Pulmonary artery endothelial cell (primary cell): ENCODE data around the gene SH3RF1. TPM values are rescaled to one million over a fixed set of nuclear protein-coding genes. Genes with fewer than 3 reads are reported as not detected.
A peak's percentile ranks its signal among the peaks of the same experiment; 100 is the strongest.

Experiments
- DNase-seq: peaks from one replicate; pipeline ENCODE4 v3.0.0-alpha.2; 2011; ENCODE audit warnings: low read depth, low spot score
- total RNA-seq: library from RNA; depleted of rRNA; stranded (reverse); fragments of >200 nt; gene quantifications from 2 replicates; pipeline ENCODE4 v1.2.3, GENCODE V29; 2014

SH3RF1 gene
- total RNA-seq, 1 donor from 2014 or later = 18.4 TPM

DNA sequence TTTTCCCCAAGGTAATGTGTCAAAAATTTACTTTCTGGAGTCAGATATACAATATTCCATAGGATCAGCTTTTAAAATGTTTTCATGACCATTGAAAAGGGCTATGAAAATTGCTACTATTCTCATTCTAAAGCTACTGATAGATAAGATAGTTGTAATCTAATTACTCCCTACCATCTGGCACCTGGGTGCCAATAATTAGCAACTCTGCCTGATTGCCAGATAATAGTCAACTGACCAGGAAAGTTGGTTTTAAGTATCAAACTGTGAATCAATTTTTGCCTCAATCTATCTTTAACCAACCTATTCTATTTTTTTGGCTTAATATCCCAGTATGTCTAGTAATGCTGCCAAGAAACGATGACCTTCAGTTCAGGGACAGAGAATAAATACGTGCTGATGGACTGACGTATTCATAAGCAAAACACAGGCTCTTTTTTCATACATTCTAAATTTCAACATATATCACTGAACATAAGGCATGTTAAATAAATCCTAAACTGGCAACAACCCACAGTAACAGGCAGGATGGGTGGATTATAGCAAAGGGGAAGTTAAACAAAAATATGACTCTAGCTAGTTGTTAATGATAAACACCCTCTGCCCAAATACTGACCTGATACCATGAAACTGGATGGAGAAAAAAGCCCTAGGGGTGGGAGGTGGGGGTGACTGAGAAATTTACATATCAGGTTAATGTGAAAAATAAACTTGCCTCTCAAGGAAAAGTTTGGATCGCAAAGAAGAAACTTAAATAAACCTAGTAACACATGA lies 18.2 kb downstream of the SH3RF1 start:
- no peak for DNase-seq

DNA sequence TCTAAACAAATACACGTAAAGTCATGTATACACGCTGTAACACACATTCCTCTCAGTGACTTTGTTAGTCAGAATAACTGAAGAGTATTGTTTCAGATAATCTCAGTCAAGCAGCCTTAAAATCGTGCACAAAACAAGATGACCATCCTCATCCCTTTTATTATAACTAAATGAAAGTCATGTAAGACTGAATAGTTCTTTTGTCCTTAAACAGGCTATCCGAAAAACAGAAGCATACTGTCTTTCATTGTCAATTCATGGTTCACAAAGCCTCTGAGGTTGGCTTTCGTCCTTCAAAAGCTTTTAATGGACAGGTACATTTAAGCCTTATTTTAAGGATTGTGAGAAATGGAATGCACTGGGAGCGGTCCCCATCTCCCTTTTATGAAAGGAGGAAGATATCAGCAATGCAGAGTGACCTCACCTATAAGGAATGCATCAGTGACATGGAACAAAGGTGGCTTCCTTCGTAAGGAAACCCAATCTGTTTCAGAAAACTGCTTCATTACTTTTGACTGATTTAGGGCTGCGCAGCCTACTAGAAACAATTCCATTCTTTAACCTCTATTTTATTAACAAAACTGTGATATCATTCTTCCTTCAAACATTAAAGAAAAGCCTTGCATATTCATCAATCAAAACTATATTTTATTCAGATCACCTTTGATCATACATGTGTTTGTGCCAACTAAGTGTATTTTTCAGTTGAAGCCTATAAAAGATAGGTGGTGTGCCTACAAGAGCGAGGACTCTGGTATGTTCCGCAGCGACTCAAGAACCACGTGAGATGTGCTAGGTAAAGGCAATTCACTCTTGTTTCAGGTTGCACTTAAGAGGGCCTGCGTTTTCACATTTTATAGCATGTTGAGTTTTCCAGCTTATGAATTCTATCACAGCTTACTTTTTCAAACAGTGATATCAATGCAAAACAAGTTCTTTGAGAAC lies 19.2 kb downstream of the SH3RF1 start:
- no peak for DNase-seq

DNA sequence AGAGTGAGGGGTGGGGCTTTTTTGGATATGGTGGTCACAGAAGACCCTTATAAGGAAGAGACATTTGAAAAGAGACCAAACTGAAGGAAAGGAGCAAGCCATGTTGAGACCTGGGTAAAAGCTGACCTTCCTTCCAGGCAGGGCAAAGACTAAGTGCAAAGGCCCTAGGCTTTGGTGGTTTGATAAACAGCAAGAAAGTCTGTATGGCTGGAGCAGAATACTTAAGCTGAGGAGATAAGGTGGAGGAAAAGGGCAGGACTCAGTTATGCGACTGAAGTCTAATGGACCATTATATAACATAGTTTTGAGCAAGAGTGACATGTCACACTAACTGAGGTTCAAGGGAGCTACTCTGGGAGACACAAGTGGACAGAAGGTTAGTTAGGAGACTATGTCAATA lies 20.0 kb downstream of the SH3RF1 start:
- DNase-seq = no peak

DNA sequence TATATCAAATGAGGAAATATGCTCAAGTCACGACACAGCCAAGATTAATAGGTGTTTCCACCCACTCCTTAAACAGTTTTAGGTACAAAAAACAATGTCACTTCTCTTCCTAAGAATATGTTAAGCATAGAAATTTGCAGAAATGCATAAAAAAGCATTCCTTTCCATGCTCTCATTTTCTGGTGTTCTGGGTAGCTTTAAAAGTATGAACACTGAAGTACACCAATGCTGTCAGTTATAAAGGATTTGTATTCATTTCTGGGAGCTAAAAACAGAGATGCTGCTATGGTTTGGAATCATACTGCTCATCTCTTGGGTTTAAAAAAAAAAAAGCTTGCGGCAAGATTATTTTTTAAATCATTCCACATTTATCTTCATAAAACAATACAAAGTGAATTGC lies 20.8 kb downstream of the SH3RF1 start:
- DNase-seq = no peak

DNA sequence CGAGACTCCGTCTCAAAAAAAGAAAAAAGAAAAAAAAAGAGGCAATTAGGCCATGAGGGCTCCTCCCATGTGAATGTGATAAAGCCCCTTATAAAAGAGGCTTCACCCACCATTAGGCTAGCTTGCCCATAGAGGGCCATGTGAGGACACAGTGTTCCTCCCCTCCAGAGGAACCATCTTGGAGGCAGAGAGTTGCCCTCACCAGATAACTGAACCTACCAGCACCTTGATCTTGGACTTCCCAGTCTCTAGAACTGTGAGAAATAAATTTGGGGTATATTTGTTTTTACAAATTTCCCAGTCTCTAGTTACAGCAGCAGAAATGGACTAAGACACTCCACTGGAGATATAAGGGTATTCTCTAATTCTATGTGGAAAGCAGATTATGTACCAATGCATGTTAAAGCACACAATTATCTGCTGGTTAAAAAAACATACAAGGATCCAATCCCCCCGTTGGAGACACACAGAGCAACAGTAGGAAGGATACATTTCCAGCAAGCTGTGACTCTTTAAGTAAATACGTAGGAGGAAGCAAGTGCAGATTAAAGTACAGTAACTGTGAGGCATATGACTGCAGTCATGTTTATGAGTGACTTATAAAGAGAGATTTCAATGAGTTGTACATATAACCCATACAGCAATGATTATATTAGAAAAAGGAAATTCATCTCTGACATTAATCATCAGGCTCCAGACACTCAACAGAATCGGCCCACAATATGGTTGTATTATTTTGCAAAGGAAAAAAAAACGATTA lies 21.4 kb downstream of the SH3RF1 start:
- DNase-seq = no peak

DNA sequence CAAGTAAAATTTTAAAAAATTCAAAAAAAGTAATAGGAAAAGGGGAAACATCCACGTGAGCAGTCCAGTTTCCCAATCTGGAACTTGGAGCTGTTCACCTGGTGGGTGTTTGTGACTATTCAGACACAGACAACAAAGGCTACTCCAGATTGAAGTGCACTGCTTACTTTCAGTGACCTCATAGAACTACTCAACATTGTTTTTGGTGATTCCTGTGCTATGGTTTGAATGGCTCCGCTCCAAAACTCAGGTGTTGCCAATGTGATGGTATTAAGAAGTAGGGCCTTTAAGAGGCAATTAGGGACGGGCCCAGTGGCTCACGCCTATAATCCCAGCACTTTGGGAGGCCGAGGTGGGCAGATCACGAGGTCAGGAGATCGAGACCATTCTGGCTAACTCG lies 22.1 kb downstream of the SH3RF1 start:
- no peak for DNase-seq

DNA sequence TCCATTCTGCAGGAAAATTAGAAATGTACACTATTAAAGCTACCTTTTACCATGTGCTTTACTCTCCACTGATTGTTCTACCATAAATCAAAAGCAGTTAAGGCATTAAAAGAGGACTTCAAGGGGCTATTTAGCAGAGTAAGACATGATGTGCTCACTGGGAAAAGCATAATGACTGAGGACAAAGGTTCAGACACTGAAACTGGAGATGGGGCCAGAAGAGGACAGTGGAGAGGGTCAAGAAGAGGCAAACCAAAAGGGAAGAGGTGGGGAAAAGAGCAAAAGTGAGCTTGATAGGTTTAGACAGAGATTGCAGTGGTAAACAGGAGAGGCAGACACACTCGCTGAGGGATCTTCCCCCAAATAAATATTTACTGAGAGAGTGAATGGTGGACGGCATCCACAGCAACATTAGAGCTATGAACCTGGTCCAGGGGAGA lies 23.8 kb downstream of the SH3RF1 start:
- DNase-seq = no peak

DNA sequence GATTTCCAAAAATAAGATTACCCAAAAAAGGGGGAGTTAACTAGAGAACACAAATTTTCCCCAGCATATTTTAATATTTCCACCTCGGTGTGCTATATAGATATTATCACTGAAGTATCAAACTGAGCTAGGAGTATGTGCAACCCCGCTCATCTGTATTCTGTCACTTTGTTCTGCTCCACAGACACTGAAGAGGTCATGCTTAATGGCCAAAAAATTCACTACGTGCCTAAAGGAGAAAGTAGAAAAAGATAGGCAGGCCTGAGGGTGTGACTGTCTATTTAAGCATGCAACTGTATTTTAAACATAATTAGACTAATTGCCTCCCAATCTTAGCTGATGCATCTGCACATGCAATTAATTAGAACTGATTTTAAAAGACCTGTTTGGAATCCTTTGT lies 24.5 kb downstream of the SH3RF1 start:
- no peak for DNase-seq

DNA sequence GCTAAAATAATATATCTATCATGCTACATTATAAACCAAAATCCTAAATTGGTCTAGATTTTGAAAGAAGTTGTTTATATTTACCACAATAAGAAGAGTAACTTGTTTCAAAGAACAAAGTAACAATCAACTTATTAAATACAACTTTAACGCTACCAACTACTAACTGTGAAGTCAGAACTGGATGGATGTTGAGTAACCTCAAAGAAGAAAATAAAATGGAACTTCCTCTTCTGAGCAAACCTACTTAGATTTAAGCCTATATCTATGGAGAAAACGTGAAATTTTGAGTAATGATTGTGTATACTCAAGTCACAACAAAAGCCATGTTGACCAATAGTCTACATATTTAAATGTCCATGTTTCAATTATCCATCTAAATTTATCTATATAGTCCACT lies 25.7 kb downstream of the SH3RF1 start:
- DNase-seq = no peak

DNA sequence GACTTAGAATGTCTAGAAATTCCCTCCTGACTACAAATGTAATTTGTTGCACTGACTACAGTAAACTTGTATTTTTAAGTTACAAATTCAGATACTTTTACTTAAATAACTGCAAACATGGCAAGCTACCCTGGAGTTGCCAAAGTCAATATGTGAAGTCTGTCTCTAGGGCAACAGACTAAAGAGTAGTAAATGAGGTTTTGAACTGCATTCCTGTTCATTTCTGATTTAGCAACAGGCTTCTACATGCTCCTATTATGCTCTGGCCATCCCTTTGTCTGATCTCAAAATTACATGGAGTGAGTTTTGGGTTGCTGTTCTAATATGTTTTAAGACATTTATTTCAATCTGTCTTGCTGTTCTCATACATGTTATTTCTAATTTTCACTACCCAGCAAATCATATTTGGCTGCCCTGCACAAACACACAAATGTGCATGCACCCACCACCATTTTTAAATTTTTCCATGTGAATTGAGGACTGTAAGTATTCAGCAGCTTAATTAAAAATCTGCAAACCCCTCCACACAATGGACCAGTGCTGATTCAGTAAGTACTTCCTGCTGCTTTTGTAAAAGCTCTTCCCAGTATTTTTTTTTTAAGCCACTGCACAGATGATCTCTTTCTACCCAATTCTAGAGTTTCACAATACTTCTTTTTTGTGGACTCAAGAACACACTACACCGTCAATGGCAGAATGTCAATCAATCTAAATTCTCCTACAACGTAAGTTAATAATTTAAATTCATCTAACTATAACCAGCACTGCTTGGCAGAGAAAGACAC lies 26.7 kb downstream of the SH3RF1 start:
- DNase-seq = no peak

DNA sequence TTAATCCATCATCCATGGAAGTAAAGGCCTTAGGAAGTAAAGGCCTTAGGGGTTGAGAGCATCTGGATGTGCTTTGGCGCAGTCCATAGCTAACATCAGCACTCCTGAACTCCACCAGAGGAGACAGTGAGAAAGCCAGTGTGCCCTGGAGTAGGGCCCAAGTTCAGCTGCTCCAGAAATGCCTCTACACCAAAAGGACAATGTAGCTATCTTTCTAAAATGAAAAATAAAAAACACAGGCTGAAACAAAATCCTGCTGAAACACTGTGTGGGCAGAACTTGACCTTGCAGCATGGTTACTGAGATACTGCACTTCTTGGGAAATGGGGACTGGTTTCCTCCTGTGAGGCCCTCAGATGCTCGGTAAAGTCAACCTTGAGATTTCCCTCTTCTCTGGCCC lies 29.3 kb downstream of the SH3RF1 start:
- no peak for DNase-seq

DNA sequence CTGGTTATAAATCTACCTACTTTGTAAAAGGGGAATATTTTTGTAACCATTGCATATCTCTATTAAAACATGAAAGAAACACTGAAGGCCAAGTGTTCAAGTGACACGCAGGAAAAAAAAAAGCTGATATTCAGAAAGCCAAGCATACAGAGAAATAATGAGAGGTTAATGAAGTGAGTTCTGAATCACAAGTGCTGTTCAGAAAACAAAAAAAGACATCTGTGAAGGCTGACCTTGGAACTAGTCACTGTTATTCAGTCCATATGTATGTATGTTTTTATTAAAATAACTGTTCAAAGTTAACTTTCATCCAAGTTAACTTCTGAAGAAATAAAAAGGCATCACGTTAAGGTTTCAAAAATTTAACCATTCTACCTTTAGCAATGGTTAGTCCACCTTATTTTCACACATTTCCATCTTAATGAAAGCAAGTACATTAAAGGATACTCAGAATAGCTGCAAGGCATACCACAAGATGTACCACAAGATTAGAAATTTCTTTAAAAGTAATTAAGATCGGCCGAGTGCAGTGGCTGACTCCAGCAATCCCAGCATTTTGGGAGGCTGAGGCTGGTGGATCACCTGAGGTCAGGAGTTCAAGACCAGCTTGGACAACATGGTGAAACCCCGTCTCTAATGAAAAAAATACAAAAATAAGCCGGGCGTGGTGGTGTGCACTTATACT lies 31.4 kb downstream of the SH3RF1 start:
- DNase-seq = no peak

DNA sequence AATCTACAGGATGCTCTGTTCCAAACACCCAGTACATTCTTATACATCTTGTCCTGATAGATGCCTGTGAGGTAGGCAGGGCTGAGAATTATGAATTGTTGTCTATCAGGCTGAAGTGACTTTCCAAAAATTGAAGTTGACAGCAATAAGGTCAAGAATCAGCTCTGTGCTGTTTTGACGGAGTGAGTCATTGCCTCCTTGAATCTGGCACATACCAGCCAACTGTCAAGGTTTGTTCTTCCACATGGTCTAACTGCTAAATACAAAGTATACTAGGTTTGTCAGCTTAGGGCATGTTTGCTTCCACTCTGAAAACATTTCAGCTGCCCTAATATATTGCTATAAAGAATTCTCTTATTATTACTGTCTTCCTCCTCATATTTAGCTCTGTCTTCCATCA lies 32.3 kb downstream of the SH3RF1 start:
- DNase-seq = no peak

DNA sequence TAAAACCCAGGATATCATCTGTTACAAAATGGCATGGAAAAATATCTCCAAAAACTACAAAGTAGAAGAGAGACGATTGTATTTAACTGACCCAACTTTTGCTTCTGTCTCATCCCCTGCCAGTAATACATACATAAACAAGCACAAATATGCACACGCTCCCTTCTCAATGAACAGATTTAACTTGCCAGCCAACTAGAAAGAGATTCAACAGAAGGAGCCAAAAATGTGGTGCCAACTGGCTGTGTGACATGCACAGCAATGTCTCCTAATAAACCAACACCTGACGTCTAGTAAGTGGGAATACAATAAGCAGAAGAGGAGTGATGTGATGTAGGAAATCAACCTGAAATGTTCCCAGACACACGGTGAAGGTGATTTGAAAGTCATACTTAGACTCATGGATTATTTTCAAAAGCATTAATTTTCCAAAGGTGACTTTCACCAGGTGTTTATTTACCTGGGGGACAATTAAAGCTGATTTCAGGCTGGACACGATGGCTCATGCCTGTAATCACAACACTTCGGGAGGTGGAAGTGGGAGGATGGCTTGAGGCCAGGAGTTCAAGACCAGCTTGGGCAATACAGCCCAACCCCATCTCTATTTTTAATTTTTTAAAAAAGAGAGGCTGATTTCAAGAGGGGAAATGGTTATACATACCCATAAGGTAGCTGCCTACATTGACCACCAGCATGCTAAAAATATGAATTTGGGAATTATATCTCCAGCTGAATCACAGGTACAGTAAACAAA lies 33.7 kb downstream of the SH3RF1 start:
- no peak for DNase-seq

DNA sequence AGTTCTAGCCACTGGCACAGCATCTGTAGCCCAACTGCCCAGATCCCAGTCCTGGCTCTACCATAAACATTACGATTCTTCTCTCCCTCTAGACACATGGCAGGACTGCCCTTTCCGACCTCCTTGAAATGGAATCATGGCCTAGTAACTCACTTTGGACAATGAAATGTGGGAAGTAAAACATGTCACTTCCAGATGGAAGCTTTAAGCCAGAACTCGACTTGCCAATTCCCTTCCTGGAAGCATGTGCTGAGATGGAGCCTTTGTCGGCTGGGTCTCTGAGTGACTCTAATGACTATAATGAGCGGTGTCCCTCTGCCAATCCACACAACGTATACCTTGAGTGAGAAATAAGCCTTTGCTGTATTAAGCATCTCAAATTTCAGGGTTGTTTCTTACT lies 34.7 kb downstream of the SH3RF1 start:
- DNase-seq = no peak

DNA sequence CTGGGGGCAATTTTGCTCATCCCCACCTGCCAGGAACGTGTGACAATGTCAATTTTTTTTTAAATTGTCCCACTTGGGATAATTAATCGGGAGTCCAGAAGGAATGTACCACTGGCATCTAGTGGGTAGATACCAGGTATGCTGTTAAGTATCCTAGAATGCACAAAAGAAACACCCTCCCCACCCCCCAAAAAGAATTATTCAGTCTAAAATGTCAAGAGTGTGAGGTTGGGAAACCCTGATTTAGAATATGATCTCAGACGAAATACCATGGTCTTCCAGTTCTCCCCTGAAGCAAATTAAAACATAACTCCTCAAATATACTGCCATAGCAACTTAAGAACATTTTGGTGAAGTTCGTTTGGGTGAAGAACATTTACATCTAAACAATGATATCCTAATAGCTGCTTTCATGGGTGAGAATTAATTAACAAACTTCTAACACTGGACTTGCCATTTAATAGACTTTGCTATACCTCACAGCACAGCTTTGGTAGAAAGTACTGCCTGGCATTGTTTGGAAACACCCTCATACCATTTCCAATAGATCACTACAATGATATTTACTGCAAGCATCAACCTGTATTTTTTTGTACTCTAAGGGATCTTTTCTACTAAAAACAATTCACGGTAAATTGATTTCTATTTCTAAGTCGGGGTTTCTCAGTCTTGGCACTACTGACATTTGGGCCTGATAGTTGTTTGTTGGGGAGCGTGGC lies 36.5 kb downstream of the SH3RF1 start:
- DNase-seq = no peak

DNA sequence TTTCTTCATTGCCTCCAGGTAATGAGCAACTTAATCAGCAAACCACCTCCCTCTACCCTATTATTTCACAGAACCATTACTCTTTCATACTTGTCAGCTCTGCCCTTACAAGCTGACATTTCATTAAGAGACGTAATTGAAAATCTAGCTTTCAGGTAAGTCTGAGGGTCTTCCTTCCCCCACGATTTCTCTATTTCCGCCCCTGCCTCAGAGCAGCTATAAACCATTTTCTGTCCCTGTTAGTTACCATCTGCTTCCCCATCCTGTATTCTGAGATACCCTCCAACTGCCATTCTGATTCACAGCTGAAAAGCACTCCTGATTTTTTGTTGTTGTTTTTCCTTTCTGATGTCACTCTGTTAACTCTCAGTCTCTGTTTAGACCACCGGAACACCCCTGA lies 37.1 kb downstream of the SH3RF1 start:
- no peak for DNase-seq

DNA sequence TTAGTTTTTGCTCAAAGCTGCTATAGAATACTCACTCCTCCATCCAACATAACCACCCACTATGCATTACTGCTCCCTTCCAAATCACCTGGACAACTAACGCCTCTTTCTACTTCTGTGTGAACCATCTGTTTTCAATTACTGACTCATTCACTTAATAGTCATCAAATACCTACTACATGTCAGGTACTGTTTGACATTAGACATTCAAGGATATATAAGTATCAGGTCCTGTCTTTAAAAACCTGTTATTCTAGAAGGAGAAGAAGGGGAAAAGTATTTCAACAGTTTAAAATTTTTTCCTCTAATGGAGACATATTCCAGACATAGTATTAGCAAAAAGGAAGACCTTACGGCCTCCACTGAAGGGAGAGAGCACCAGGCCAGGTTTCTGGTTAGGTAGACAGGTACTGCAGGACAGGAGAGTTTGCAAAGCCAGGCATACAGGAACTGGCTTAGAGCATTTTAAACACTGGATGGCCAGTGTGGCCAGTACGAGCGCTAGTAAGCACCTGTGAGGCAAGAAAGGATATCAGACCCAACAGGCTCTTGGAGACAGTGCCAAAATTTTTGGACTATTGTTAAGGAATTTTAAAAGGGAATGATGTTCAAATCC lies 39.0 kb downstream of the SH3RF1 start:
- DNase-seq = no peak

DNA sequence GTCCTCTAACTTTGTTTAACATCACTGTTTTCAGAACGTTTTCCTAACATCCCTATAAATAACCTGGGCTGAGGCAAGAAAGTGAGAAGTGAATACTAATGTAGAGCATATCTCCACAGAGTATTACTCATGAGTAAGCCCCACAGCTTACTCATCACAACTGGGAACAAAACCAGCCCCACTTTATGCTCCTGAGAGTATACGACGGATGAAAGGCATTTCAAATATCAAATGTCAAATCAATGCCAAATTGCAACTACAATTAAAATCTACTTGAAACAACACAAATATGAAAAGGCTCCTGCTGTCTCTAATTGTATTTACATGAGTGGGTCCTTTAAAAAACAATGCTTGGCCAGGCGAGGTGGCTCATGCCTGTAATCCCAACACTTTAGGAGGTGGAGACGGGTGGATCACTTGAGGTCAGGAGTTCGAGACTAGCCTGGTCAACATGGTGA lies 41.2 kb downstream of the SH3RF1 start:
- DNase-seq = peak; percentile 37
